GM10248 (cell line): Measurements from ENCODE around the gene NKD2.

Experiments
- CTCF ChIA-PET: fragments of 300-600 bp; sonication (Branson Sonifier 250); formaldehyde crosslinking; extraction: SDS; loops from one replicate; lab custom pipeline; 2021; ENCODE audit warnings: antibody characterized with exemption; lab: Yijun Ruan, JAX
- POLR2A ChIA-PET: fragments of 350-650 bp; sonication (Branson Sonifier 250); formaldehyde crosslinking; extraction: SDS; loops from one replicate; lab custom pipeline; 2020; ENCODE audit warnings: antibody characterized with exemption; lab: Yijun Ruan, JAX
- DNase-seq: peaks from one replicate; pipeline ENCODE4 v3.0.0; 2012; ENCODE audit errors: extremely low spot score
- TF ChIP-seq, protein P1 (sequence below): IDR thresholded peaks from 2 replicates; pipeline ENCODE4 v1.5.1; 2012; ENCODE audit warnings: mild to moderate bottlenecking, low read depth; ENCODE audit errors: extremely low read depth, missing control alignments, control extremely low read depth

The NKD2 gene

GRCh38 chr5:1027631-1028441, 19.2 kb downstream of the NKD2 start:
- DNase-seq, result no peak
- TF ChIP-seq, protein P1, sequence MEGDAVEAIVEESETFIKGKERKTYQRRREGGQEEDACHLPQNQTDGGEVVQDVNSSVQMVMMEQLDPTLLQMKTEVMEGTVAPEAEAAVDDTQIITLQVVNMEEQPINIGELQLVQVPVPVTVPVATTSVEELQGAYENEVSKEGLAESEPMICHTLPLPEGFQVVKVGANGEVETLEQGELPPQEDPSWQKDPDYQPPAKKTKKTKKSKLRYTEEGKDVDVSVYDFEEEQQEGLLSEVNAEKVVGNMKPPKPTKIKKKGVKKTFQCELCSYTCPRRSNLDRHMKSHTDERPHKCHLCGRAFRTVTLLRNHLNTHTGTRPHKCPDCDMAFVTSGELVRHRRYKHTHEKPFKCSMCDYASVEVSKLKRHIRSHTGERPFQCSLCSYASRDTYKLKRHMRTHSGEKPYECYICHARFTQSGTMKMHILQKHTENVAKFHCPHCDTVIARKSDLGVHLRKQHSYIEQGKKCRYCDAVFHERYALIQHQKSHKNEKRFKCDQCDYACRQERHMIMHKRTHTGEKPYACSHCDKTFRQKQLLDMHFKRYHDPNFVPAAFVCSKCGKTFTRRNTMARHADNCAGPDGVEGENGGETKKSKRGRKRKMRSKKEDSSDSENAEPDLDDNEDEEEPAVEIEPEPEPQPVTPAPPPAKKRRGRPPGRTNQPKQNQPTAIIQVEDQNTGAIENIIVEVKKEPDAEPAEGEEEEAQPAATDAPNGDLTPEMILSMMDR, result no peak
- CTCF ChIA-PET, result no interaction called here
- POLR2A ChIA-PET, result no interaction called here

GRCh38 chr5:1028481-1029281, 20.1 kb downstream of the NKD2 start:
- CTCF ChIA-PET, result no interaction called here
- DNase-seq, result no peak
- TF ChIP-seq, protein P1, result no peak
- POLR2A ChIA-PET, result no interaction called here

DNA sequence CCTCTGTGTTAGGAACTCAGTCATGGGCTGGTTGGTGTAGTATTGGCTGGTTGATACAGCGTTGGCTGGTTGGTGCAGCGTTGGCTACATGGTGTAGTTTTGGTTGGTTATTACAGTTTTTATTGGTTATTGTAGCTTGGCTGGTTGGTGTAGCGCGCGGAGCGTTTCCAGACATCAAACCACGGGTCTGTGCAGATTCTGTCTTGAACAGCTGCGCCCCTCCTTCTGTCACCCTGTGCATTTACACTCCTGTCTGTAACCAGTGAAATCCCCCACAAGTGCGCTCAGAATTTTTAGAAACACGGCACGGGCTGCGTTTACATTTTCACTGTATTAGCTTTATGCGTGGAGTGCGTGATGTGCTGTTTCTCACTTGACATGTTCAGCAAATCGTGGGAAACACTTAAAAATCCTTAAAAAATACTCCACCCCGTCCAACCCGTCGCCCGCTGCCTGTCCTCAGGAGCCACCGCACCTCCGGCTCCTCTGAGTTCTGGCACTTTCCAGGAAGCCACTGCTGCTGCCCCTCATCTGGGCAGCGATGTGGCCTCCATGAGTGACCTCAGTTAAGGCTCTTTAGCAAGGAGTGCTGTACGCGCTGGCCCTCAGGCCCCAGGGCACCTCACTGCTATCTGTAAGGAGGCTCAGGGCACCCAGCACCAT, 20.8 kb downstream of the NKD2 start:
- TF ChIP-seq, protein P1, result no peak
- ChIA-PET POLR2A (no interaction called here), CTCF (interaction anchor here (1.9 kb wide), 1 partner anchor 10 kb away, joined by 10 read pairs; no protein-coding TSS in a partner anchor)
- no peak for DNase-seq

GRCh38 chr5:1029945-1030625, 21.5 kb downstream of the NKD2 start:
- ChIA-PET CTCF (interaction anchor here (1.9 kb wide), 1 partner anchor 11 kb away, joined by 10 read pairs; no protein-coding TSS in a partner anchor), POLR2A (no interaction called here)
- DNase-seq, result no peak
- TF ChIP-seq, protein P1, result no peak

- POLR2A ChIA-PET, result no interaction called here
- TF ChIP-seq, protein P1, result no peak
- CTCF ChIA-PET, result interaction anchor here (1.9 kb wide), 1 partner anchor 11 kb away, joined by 10 read pairs; no protein-coding TSS in a partner anchor
- no peak for DNase-seq
Observed at GRCh38 chr5:1030801-1031271, 22.2 kb downstream of the NKD2 start.
